BJ (cell line): Measurements from ENCODE around the gene ALK. TPM values are rescaled to one million over a fixed set of nuclear protein-coding genes. Genes with fewer than 3 reads are reported as not detected.
A peak's percentile ranks its signal among the peaks of the same experiment; 100 is the strongest.

Experiments
- CTCF ChIA-PET: fragments of 350-600 bp; formaldehyde crosslinking; extraction: SDS; loops from one replicate; lab custom pipeline; 2021; ENCODE audit warnings: antibody characterized with exemption, inconsistent platforms; lab: Yijun Ruan, JAX
- POLR2A ChIA-PET: fragments of 300-600 bp; sonication (Branson Sonifier 250); formaldehyde crosslinking; extraction: SDS; loops from one replicate; lab custom pipeline; 2021; ENCODE audit warnings: antibody characterized with exemption; lab: Charles Lee
- DNase-seq: peaks from one replicate; pipeline ENCODE4 v3.0.0-alpha.2; 2011; ENCODE audit warnings: low read depth
- H3K27me3 ChIP-seq: 2 replicates; pipeline ENCODE4 v1.6.0; 2011; ENCODE audit warnings: low read length; ENCODE audit not compliant: control insufficient read depth, insufficient read depth
- H3K36me3 ChIP-seq: 2 replicates; pipeline ENCODE4 v1.5.1; 2011; ENCODE audit warnings: low read length; ENCODE audit not compliant: control insufficient read depth, insufficient read depth
- H3K4me3 ChIP-seq: 2 replicates; pipeline ENCODE4 v1.5.1; 2011; ENCODE audit warnings: low read depth, mild to moderate bottlenecking, control low read depth, low read length
- CTCF ChIP-seq: IDR thresholded peaks from 2 replicates; pipeline ENCODE4 v1.5.1; 2011; ENCODE audit warnings: low read depth, mild to moderate bottlenecking, control low read depth, inconsistent platforms, low read length, moderate library complexity; ENCODE audit not compliant: insufficient read depth
- polyA plus RNA-seq: library from polyadenylated mRNA; depleted of rRNA; stranded (reverse); fragments of >200 nt; gene quantifications from 2 replicates; pipeline ENCODE4 v1.2.3, GENCODE V29; 2011

ALK gene
- polyA plus RNA-seq, 1 experiment, result not detected

GRCh38 chr2:29241341-29241740 lies 680.0 kb downstream of the ALK start:
- no peak for TF ChIP-seq CTCF
- DNase-seq, result no peak
- POLR2A ChIA-PET, result no interaction called here
- Histone ChIP-seq H3K27me3 (peaks cover 2% of the 10 kb centered on the region), H3K4me3 (no peak overlapping the region), H3K36me3 (no peaks in the 10 kb centered on the region)
- CTCF ChIA-PET, result interaction anchor here (0.5 kb wide), 1 partner anchor 19 kb away, joined by 3 read pairs; no protein-coding TSS in a partner anchor

- Histone ChIP-seq H3K36me3 (no peaks in the 10 kb centered on the region), H3K27me3 (peaks cover 2% of the 10 kb centered on the region), H3K4me3 (no peak overlapping the region)
- no peak for TF ChIP-seq CTCF
- POLR2A ChIA-PET, result no interaction called here
- CTCF ChIA-PET, result no interaction called here
- DNase-seq, result no peak
Observed at GRCh38 chr2:29240601-29241000, 680.8 kb downstream of the ALK start.

GRCh38 chr2:29239209-29239960 lies 682.0 kb downstream of the ALK start:
- CTCF ChIA-PET, result interaction anchor here (0.9 to 1.9 kb wide), 5 partner anchors 11 to 595 kb away, joined by 3 to 7 read pairs (median 3); no protein-coding TSS in a partner anchor
- DNase-seq, result no peak
- peaks cover 4% of the 10 kb centered on the region for H3K27me3 ChIP-seq

DNA sequence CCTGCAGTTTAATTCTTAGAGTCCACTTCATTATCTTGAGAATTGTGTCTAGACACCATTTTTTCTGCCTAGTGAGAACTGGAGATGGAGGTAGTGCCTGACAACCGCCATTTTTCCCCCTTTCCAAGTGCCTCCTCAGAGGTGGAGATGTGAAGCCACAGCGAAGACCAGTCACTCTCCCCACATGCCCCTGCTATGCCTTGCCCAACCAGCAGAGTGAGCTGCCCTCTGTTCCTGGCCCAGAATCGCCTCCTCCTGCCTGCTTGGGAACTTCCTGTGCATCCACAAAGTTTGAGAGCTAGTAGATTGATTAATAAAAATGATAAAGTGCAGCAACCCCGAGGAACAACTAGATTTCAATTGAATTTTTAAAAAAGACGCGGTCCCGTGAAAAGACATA lies 682.9 kb downstream of the ALK start:
- DNase-seq, result no peak
- Histone ChIP-seq H3K4me3 (no peak overlapping the region), H3K36me3 (no peaks in the 10 kb centered on the region), H3K27me3 (peaks cover 7% of the 10 kb centered on the region)
- CTCF ChIA-PET, result interaction anchor here (0.7 to 1.9 kb wide), 6 partner anchors 12 to 596 kb away, joined by 3 to 7 read pairs (median 3); no protein-coding TSS in a partner anchor
- POLR2A ChIA-PET, result no interaction called here
- TF ChIP-seq CTCF, result peak; percentile 78

More at GRCh38 chr2:29239209-29239960, 682.0 kb downstream of the ALK start:
- Histone ChIP-seq H3K36me3 (no peaks in the 10 kb centered on the region), H3K4me3 (no peak overlapping the region)
- no peak for TF ChIP-seq CTCF
- POLR2A ChIA-PET, result no interaction called here

- ChIA-PET POLR2A (no interaction called here), CTCF (no interaction called here)
- no peak for TF ChIP-seq CTCF
- Histone ChIP-seq H3K27me3 (peaks cover 7% of the 10 kb centered on the region), H3K36me3 (no peaks in the 10 kb centered on the region), H3K4me3 (no peak overlapping the region)
- no peak for DNase-seq
Observed at GRCh38 chr2:29236074-29236473, 685.3 kb downstream of the ALK start.
